Middle frontal gyrus (tissue), 1 donor: ENCODE results near the gene FBXL14.
A peak's percentile ranks its signal among the peaks of the same experiment; 100 is the strongest.
"Not testable (repeated sequence)": the region's sequence is repeated elsewhere in the genome, so short reads cannot be mapped to it uniquely, and the experiment has no call there.

Source experiments
- DNase-seq: peaks from one replicate; pipeline ENCODE4 v3.0.0-alpha.2; 2015; ENCODE audit warnings: low spot score; ENCODE audit errors: extremely low spot score

The FBXL14 gene

DNA sequence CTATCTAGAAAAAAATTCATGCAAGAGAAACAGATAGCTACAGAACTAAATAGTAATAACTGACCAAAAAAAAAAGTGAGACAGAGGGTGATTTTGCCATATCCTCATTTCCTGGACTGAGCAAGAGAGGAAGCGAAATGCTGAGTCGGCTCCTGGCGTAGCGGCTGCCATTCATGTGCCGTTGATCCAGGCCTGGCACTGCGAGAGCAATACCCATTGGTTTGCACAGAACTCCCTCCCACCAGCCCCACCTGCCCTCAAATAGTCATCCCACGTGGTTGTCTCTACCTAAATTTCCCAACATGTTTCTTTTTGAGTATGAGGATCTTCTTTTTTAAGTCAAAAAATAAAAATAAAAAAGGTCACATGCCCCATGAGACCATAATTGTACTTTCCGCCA lies 25.2 kb upstream of the FBXL14 start:
- DNase-seq, result no peak

DNA sequence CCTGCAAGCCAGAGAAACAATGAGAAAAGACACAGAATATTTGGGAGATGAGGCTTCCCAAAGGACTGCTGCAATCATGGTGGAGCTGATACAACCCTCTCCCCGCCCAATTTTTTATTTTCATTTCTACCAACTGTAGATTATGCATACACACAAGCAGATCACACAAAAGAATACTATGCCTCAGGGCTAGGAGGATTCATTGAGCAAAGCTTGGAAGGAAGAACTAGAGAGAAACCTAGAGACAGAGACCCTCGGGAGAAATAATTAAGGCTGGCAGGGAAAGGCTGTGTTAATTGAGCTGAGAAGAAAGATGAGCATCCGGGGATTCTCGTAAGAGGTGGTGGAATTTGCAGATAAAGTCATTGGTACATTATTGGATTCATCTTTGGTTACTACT lies 24.8 kb upstream of the FBXL14 start:
- DNase-seq, result no peak

DNA sequence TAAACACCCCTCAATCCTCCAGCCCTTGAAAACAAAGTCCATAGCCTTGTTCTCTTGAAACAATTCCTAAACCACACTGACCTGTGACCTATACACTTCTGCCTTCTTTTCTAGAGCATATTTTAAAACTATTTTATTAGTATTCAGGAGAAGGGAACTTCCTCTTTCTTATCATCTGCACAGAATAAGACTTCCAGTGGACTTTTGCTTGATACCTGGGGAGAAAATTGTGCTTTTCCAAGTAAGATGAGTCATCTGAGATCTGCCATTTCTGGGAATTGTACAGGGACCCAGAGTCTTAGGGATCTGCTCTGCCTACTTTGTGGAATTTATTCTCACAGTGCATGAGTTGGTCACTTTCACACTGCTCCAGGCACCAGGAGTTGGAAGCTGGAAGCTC lies 24.1 kb upstream of the FBXL14 start:
- DNase-seq, result no peak

DNA sequence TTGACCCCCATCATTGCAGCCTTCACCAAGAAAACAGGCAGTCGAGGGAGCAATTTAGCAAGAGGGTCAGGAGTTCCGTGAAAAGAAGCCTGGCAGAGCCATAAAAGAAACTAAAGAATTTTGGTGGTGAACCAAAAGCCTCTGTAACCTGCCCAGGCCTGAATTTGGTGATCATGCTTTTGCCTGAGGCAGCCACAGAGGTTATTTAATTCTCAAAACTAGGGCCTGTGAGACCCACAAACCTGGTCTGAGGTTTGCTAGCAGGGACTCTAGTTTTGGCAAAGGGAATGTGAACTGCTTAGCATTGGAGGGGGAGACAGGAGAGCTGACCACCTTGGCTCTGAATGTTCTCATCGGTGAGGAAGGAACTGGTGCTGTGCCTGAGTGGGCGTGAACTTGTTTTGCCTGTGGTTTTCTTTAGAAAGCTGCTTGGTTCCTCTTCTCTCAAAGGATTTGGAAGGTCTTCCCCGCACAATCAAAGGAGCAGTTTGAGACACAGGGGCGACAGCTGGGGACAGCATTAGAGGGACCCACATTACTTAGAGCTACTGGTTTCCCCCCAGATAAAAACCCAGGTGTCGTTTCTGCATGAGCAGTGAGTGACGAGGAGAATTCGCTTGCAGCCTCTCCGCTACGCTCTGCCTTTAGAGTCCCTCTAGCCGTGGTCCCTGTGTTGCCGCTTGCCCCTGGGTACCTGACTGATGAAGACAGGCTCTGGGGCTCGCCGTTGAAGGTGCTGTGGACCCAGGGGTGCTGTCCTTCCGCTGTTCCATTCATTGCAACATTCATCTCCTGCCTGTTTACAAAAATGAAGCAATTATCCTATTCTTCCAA lies 22.1 kb upstream of the FBXL14 start:
- no peak for DNase-seq

GRCh38 chr12:1614360-1614759 lies 20.0 kb upstream of the FBXL14 start:
- no peak for DNase-seq

DNA sequence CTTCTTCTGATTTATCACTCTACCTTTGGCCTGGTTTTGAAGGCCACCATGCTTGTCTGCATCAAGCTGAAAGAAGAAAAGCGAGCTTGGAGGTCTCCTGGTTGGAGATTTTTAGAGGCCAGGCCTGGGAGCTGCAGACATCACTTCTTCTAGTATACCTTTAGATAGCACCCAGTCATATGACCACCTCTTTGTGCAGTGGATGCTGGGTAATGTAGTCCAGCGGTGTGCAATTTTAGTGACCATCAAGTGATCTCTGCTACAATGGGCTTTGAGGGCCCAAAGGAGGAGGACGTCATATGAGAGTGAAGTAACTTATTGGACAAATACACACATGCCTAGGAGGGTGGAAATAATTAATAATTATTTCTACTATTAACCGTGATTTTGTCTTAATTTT lies 19.5 kb upstream of the FBXL14 start:
- no peak for DNase-seq

- DNase-seq, result no peak
These were observed 17.6 kb upstream of the FBXL14 start for GRCh38 chr12:1611803-1612572.

DNA sequence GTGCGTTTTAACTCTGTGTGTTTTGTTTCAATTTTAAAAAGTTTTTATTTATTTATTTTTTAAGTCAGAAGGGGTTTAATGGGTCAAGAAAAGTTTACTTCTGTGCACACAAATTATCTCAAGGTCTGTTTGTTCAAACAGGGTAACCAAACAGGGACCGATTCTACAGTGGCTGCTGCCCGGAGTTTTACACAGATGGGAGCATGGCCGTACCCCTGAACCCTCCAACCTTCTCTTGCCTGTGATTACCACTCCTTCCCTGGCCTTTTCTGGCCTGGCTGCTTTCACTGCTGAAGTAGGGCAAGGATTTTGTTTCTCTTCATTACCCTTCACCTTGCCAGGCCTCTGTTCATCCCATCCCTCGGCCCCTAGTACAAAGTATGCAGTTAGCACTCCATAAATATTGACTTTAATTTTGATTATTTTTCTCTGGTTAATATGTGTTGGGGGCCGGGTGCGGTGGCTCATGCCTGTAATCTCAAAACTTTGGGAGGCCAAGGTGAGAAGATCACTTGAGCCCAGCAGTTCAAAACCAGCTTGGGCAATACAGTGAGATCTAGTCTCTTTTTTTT lies 15.8 kb upstream of the FBXL14 start:
- DNase-seq, result no peak

- no peak for DNase-seq
These were observed 14.3 kb upstream of the FBXL14 start for GRCh38 chr12:1608713-1609119.

GRCh38 chr12:1607940-1608712 lies 13.7 kb upstream of the FBXL14 start:
- no peak for DNase-seq

DNA sequence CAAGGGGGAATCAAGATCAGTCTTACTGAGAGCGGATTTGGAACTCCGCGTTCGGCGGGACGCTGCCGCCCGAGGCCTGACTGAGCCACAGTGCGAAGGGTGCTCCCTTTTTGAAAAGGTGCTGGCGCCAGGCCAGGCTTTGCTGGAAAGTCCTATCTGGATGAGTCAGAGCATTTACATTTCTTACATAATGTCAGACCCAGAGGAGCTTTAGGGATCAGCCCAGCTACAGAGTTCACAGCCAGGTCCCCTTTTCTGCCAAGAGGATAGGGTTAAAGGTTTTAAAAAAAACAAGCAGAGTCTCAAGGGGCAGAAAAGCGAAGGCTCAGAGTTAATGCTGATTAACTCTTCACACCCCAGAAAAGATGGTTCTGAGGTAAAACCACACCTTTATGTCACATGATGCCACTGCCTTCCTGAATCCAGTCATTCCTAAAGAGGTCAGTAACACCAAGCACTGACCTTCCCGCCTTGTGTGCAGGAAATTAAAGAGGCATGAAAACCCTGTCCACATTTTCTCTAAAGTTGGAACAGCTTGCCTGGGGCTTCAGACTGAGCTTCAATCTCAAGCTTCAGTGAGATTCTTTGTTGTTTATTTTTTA lies 11.7 kb upstream of the FBXL14 start:
- DNase-seq, result no peak

DNA sequence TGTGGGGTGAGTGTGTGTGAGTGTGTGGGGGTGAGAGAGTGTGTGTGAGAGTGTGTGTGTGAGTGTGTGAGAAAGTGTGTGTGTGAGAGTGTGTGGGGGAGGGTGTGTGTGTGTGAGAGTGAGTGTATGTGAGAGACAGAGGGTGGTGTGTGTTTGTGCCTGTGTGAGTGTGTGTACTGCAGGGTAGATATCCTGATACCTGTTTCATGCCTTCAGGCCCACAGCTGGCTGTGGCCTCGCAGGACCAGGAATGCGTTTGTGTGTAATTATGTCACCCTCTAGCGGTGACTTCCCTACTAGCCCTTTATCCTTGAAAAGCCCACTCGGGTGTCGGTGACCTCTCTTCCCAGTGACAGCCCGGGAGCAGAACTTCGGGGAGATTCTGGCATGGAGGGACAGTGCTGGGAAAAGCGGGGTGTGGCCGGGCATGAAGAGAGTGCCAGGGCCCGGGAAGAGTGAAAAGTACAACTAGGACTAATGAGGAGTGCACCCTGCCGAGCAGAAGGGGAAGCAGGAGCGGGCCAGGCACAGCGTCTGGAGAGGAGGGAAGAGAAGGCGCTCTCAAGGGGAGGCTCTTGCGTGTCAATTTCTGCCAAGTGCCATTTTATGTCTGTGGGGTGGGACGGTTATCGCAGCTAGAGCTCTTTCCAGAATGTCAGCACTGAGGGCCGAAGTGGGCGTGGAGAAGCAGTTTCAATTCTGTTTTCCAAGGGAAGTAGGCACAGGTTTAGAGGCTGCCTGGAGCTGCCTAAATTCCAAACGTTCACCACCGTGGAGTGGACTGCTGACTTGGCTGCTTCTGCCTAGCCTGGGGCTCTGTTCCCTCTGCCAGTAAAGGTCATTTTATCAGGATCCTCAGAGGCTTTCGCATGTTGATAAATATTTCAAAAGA lies 11.0 kb upstream of the FBXL14 start:
- peak; percentile 56 for DNase-seq

- DNase-seq, result no peak
These were observed 10.1 kb upstream of the FBXL14 start for GRCh38 chr12:1604464-1604863.

- no peak for DNase-seq
These were observed 9.1 kb upstream of the FBXL14 start for GRCh38 chr12:1603269-1603993.

DNA sequence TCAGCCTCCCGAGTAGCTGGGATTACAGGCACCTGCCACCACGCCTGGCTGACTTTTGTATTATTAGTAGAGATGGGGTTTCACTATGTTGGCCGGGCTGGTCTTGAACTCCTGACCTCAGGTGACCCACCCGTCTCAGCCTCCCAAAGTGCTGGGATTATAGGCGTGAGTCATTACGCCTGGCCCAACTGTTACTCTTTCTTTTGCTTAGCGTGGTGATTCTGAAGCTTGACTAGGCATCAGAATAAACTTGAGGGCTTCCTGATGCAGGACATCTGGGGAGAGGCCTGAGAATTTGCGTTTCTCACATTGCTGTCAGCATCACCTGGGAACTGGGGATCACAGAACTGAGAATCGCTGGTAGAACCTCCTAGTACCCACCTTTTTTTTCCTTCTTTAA lies 8.3 kb upstream of the FBXL14 start:
- DNase-seq, result not testable (repeated sequence)

DNA sequence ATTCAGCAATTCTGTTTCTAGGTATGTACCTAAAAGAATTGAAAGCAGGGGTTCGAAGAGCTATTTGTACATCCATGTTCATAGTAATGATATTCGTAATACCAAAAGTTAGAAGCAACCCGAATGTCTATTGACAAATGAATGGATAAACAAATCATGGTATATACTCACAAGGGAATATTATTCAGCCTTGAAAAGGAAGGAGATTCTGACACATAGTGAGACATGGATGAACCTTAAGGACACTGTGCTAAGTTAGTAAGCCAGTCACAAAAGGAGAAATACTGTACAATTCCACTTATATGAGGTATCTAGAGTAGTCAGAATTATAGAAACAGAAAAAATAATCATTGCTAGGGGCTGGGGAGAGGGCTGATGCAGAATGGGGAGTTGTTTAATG lies 4.4 kb upstream of the FBXL14 start:
- no peak for DNase-seq

DNA sequence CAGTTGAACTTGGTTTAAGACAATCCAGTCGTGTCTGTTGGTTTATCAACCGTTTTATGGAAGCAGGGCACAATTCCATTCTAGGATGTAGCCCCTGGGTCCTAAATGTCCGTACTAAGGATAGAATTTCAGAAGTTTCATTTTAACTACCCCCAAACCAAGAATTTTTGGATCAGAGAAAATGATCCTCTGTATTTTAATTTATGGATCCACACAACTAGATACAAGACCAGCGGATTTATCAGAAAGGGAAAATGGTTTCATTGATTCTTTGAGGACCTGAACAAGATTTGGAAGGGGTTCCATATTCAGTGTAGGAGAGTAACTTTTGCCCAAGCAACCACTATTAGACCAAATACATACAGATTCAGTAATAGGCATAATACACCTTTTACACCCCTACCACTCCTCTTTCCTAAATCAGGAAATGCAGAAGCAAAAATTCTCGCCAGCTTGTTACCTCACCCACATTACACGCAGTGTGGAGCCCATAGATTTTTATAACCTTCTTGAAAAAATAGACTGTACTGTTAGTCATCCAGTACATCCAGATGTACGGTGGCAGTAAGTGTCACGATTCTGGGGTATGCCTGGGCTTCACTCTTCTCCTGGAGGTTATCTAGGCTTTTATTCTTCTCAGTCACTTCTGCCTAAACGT lies 1.4 kb upstream of the FBXL14 start:
- no peak for DNase-seq

DNA sequence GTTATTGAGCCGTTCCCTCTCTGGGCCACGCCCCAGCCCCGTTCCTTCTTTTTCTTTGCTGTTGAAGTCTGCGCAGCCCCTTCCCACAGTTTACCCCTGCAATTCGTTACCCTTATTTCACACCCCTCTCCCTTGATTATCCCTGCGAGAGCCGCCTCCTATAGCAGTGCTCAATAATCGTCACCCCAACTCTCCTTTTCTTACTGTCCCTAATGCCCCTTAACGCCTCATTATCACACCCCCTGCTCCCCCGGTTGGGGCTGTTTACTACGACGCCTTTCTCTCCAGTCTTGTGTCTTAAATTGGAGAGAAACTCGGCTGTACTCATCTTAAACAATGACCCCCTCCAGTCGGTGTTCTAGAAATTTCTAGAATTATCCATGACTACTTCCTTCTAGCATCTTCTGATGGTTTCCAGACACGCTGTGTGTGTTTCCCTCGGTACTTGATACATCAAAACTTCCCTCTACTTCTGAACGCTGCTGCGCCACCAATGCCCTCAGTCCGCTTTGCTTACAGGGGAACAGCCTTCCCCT lies 713 bp upstream of the FBXL14 start:
- no peak for DNase-seq

DNA sequence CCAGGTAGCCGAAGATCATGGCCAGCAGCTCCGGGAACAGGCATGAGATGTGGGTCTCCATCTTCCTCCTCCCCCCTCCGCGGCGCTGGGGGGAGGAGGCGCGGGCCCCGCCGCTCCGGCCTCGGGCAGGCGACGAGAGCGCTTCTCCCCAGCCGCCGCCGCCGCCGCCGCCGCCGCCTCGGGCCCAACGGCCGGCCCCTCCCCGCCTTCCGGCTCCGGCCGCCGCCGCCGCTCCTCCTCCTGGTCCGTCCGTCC lies 448 bp downstream of the FBXL14 start:
- DNase-seq, result no peak
